Calu3 (cell line): Measurements from ENCODE around the gene ENO2. TPM values are rescaled to one million over a fixed set of nuclear protein-coding genes. Genes with fewer than 3 reads are reported as not detected.

Source experiments
- BruUV-seq: library from RNA; stranded (reverse); fragments of 400-500 nt; replicated peaks from 2 replicates; lab custom pipeline; 2021; lab: Mats Ljungman, UMichigan
- CTCF ChIA-PET: fragments of 300-600 bp; sonication (Branson Sonifier 250); formaldehyde crosslinking; loops from one replicate; lab custom pipeline; 2022; ENCODE audit warnings: antibody characterized with exemption; lab: Charles Lee
- DNase-seq: peaks from one replicate; pipeline ENCODE4 v3.0.0; 2022
- H3K27ac Mint-ChIP-seq: one replicate; pipeline ENCODE4 v1.8.0; 2022; ENCODE audit warnings: mixed read lengths; ENCODE audit not compliant: unreplicated experiment
- H3K27me3 Mint-ChIP-seq: one replicate; pipeline ENCODE4 v1.8.0; 2022; ENCODE audit warnings: mixed read lengths; ENCODE audit not compliant: unreplicated experiment
- H3K36me3 Mint-ChIP-seq: one replicate; pipeline ENCODE4 v1.8.0; 2022; ENCODE audit warnings: mild to moderate bottlenecking, moderate library complexity, mixed read lengths; ENCODE audit not compliant: insufficient read depth, unreplicated experiment
- H3K4me1 Mint-ChIP-seq: one replicate; pipeline ENCODE4 v1.8.0; 2022; ENCODE audit warnings: mild to moderate bottlenecking, low read depth, mixed read lengths; ENCODE audit not compliant: unreplicated experiment
- H3K4me3 Mint-ChIP-seq: one replicate; pipeline ENCODE4 v1.8.0; 2022; ENCODE audit warnings: mild to moderate bottlenecking, low read depth, moderate library complexity, mixed read lengths; ENCODE audit not compliant: unreplicated experiment
- H3K9me3 Mint-ChIP-seq: one replicate; pipeline ENCODE4 v1.8.0; 2022; ENCODE audit warnings: low read depth, mixed read lengths; ENCODE audit not compliant: unreplicated experiment
- CTCF ChIP-seq: fragments of 200-600 bp; IDR thresholded peaks from one replicate; pipeline ENCODE4 v1.8.0; 2022; ENCODE audit warnings: antibody characterized with exemption; ENCODE audit not compliant: unreplicated experiment
- intact Hi-C: fragments of 100-400 bp; cut with micrococcal nuclease; formaldehyde crosslinking; loops from one replicate; pipeline ENCODE4 v1.10.0; 2022; ENCODE audit not compliant: unreplicated experiment
- total RNA-seq: library from RNA; stranded (reverse); gene quantifications from 2 replicates; pipeline ENCODE4 v1.2.3, GENCODE V29; 2022

Gene ENO2
- total RNA-seq, 1 experiment from 2014 or later, result 16.1 TPM

GRCh38 chr12:6951551-6952120 lies 37.3 kb downstream of the ENO2 start:
- peaks cover 20% of the 10 kb centered on the region for H3K4me1 Mint-ChIP-seq
- DNase-seq, result no peak
- BruUV-seq, result no TSS peak
- CTCF ChIA-PET, result interaction anchor here (0.7 to 1.7 kb wide), 2 partner anchors 10 to 511 kb away, joined by 4 to 5 read pairs; no protein-coding TSS in a partner anchor
- H3K4me3 Mint-ChIP-seq, result no peak overlapping the region
- H3K27ac Mint-ChIP-seq, result no peak overlapping the region
- H3K36me3 Mint-ChIP-seq, result peaks cover 31% of the 10 kb centered on the region
- H3K27me3 Mint-ChIP-seq, result no peaks in the 10 kb centered on the region
- no peak for TF ChIP-seq CTCF
- intact Hi-C loops, result no loop called here
- H3K9me3 Mint-ChIP-seq, result no peaks in the 10 kb centered on the region

- Mint-ChIP-seq H3K36me3 (peaks cover 30% of the 10 kb centered on the region), H3K27me3 (no peaks in the 10 kb centered on the region), H3K4me1 (peaks cover 13% of the 10 kb centered on the region), H3K9me3 (no peaks in the 10 kb centered on the region), H3K4me3 (no peak overlapping the region), H3K27ac (no peak overlapping the region)
- TF ChIP-seq CTCF, result no peak
- no TSS peak for BruUV-seq
- intact Hi-C loops, result no loop called here
- no peak for DNase-seq
- CTCF ChIA-PET, result interaction anchor here (0.7 to 1.7 kb wide), 2 partner anchors 10 to 512 kb away, joined by 4 to 5 read pairs; no protein-coding TSS in a partner anchor
These were observed 37.9 kb downstream of the ENO2 start for GRCh38 chr12:6952121-6952862.

GRCh38 chr12:6952863-6953441 lies 38.6 kb downstream of the ENO2 start:
- BruUV-seq, result no TSS peak
- H3K27ac Mint-ChIP-seq, result no peak overlapping the region
- peaks cover 24% of the 10 kb centered on the region for H3K36me3 Mint-ChIP-seq
- no peak overlapping the region for H3K4me3 Mint-ChIP-seq
- CTCF ChIA-PET, result interaction anchor here (1.7 kb wide), 1 partner anchor 9 kb away, joined by 4 read pairs; no protein-coding TSS in a partner anchor
- H3K4me1 Mint-ChIP-seq, result peaks cover 7% of the 10 kb centered on the region
- intact Hi-C loops, result no loop called here
- no peak for DNase-seq
- no peaks in the 10 kb centered on the region for H3K27me3 Mint-ChIP-seq
- no peak for TF ChIP-seq CTCF
- H3K9me3 Mint-ChIP-seq, result no peaks in the 10 kb centered on the region

DNA sequence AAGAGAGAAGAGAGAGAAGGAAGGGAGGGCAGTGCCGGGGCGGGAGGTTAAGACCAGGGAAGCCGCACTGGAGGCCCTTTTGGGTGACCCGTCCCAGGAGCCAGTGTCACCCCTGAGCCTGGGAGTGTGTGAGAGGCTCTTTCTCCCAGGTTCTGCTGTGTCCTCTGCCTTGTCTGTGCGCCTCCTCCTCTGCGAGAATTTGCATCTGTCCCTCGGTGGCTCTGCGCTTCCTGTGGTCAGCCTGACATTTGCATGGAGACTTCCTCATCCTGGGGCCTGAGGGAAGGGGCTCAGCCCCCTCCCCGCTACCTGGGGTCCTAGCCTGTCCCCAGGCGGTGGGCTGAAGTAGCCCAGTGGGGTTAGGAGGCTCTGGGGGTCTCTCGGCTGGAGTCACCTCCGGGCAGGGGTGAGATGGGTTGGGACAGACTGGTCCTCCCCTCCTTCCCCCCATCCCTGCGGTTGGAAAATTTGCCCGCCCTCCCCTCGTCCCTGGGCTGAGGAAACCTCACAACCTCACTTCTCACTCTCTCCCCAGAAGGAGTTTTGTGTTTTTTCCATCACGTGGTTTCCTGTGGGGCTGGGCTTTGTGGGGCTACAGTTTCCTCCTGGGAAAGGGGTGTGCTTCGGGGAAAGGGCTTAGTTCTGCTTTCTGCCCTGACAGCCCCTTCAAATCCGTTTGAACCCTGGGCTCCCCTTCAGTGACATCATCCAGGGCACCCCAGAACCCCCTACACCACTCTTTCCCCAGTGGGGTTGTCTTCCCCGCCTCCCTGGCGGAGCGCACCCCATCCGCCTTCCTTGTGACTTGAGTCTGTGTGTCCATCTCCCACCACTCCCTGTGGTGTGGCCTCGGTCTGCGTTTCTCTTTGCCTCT lies 39.3 kb downstream of the ENO2 start:
- no peaks in the 10 kb centered on the region for H3K9me3 Mint-ChIP-seq
- no peaks in the 10 kb centered on the region for H3K27me3 Mint-ChIP-seq
- CTCF ChIA-PET, result interaction anchor here (1.7 kb wide), 1 partner anchor 8 kb away, joined by 4 read pairs; no protein-coding TSS in a partner anchor
- H3K4me1 Mint-ChIP-seq, result no peaks in the 10 kb centered on the region
- H3K4me3 Mint-ChIP-seq, result no peak overlapping the region
- H3K27ac Mint-ChIP-seq, result no peak overlapping the region
- no TSS peak for BruUV-seq
- peaks cover 25% of the 10 kb centered on the region for H3K36me3 Mint-ChIP-seq
- DNase-seq, result no peak
- intact Hi-C loops, result no loop called here
- no peak for TF ChIP-seq CTCF
